Amniotic stem cell (primary cell): Measurements from ENCODE around the gene NR6A1.
"Not testable (repeated sequence)": the region's sequence is repeated elsewhere in the genome, so short reads cannot be mapped to it uniquely, and the experiment has no call there.

Experiments used
- DNase-seq: peaks from one replicate; lab custom pipeline; 2025; lab: John Stamatoyannopoulos, UW

The NR6A1 gene

GRCh38 chr9:124776954-124777648 lies 6.0 kb upstream of the NR6A1 start, which contains the start of gene OLFML2A:
Gene OLFML2A (plus strand): TSS chr9:124777133. CDS start chr9:124777271, 138 bp downstream.
- DNase-seq = no peak

DNA sequence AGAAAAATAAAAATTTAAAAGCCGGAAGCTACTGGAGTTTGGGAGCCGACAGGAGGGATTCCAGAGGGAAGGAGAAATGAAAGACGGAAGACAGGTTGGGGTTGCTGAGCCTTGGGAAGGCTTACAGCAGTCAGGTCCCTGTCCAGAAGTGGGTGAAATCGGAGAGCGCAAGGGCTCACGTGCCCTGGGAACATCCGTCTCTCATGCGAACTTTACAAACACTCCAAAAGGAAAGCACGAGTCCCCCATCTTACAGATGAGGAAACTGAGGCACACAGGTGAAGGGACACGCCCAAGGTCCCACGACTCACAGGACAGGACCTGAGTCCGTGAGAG lies 5.5 kb upstream of the NR6A1 start:
- DNase-seq = no peak

GRCh38 chr9:124774129-124774978 lies 3.2 kb upstream of the NR6A1 start:
- no peak for DNase-seq

GRCh38 chr9:124773473-124774128 lies 2.5 kb upstream of the NR6A1 start:
- no peak for DNase-seq

- not testable (repeated sequence) for DNase-seq
Measured at GRCh38 chr9:124772877-124773276, 1.8 kb upstream of the NR6A1 start.

DNA sequence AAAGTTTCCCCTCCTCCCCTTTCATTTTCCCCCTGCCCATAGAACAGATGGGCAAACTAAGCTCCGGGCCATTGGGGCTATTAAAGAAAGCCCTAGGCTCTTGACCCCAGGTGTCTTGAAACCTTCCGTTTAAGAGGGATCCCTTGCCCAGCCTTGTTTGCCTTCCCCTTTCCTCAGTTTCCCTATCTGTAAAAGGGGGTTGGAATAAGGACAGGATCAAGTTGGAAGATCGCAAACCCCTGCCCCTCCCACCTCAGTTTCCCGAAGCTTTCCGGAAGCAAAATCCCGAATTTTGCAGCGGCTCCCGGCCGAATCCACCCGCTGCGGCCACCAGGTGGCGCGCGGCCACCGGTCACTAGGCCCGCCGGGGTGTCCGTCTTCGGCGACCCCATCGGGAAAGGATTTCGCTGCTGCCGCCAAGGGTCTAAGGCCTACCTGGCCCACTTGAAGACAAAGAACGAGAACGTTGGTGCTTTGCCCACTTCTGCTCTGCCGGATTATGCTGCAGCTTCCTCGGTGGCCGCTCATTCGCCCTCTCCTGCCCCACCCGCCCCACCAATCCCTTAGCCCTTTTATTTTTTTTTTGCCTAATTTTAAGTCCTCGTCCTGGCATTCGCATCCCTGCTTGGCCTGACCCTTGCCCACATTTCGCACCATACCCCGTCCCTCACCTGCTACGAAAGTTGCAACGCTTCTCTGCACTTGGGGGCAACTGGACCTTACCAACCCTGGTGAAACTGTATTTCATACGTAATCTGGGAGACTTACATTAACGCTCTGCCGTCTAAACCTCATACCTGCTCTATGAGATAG lies 962 bp upstream of the NR6A1 start:
- DNase-seq = no peak

- DNase-seq = no peak
Measured at GRCh38 chr9:124770359-124771020, 621 bp downstream of the NR6A1 start.

GRCh38 chr9:124769549-124770358 lies 1.4 kb downstream of the NR6A1 start:
- DNase-seq = no peak

GRCh38 chr9:124768750-124769548 lies 2.2 kb downstream of the NR6A1 start:
- no peak for DNase-seq

DNA sequence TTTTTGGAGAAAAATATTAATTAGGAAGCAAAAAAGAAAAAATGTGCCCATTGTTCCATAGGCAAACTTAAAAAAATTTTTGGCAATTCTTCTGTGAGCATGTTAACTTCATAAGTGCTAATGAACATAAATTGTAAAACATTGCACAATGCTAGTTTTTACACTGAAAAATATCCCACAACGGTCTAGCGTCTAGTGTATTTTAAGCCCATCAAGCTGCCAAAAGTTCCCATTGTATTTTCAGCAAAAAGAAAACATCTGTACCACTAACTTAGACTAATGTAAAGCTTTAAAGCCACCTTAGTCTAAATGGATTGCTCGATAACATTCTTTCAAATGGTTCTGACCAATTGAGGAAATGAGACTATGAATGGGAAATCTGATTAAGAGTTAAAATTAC lies 2.8 kb downstream of the NR6A1 start:
- DNase-seq = no peak

DNA sequence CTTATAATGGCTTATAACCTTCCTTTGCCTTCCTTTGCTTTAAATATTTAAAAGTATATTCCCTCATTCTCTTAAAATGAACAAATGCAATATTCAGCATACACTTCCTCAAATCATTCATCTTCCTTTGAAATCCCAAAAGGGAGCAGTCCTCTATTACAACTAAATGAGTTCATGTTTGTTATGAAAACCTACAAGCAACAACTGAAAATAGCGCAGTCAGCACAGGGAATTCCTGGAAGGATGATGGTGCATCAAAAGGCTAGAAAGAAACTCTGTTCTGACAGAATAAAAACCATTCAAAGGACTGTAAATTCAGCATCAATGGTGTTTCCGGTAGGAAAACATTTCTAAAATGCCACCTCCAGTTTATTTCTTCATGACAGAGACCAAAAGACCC lies 3.3 kb downstream of the NR6A1 start:
- no peak for DNase-seq

- DNase-seq = no peak
Measured at GRCh38 chr9:124766815-124767554, 4.1 kb downstream of the NR6A1 start.

DNA sequence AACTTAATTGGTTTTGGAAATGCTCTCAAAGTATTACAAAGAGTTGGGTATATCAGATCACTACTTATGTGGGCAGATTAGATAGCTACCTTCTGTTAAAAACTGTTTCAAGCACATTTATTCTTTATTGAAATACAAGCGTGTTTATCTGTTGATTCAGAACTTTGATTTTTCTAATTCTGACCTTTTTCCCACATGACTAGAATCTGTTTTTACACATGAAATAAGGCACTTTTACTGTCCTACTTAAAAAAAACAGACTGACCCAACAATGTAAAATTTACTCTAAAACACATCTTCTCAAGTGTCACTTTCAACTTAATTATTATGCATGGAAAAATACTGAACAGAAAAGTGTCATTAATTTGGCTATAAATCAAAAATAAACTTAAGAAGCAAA lies 4.8 kb downstream of the NR6A1 start:
- no peak for DNase-seq

DNA sequence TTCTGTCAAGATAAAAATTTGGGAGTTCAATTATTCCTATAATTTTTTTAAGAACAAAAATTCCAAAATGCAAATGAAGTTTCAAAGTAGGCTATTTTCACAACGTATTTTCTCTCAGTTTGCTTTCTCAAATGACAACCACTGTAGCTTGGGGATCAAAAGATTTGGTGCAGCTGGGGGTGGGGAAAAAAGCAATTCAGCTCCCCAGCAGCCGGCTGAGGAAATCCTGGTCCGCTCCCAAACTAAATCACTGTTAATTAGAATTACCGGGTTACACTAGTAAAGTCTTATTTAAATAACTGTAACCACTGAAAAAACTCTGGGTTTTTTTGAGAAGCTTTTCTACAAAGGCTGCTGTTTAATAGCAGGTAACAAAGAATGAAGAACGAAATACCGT lies 5.7 kb downstream of the NR6A1 start:
- no peak for DNase-seq

- no peak for DNase-seq
Measured at GRCh38 chr9:124764774-124765438, 6.2 kb downstream of the NR6A1 start.

GRCh38 chr9:124762633-124763032 lies 8.5 kb downstream of the NR6A1 start:
- DNase-seq = no peak

DNA sequence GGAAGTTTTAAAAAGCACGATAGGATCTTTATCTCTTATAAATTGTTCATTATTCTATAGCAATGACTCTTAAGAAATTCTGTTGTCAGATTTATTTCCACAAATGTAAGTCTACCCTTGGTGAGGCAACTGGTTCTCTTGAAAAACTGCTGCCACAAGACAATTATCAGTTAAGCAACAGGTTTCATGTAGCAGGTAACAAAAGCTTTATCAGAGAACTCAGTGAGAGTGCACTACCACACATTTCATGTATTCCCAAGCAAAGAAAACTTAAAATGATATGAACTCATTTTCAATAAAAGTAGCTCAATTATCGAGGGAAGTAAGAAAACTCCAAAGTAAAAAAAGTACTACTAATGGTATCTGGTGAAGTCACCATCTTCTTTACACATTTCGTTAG lies 9.4 kb downstream of the NR6A1 start:
- DNase-seq = no peak

GRCh38 chr9:124761196-124761595 lies 9.9 kb downstream of the NR6A1 start:
- DNase-seq = no peak

GRCh38 chr9:124760719-124761118 lies 10.4 kb downstream of the NR6A1 start:
- DNase-seq = no peak
